ENCODE results near the gene ACTG1. TPM values are rescaled to one million over a fixed set of nuclear protein-coding genes. Genes with fewer than 3 reads are reported as not detected.

ACTG1 gene
- total and polyA plus RNA-seq, 4 donors = 1,438 to 2,547 (median 2,309) TPM

GRCh38 chr17:81483862-81484194, 28.8 kb downstream of the ACTG1 start:
- H3K27ac ChIP-seq (ENCODE audit: low read depth in 1 of 2, low read length in 2 of 2) = no peak overlapping the region
- H3K27me3 ChIP-seq (ENCODE audit: control insufficient read depth in 1 of 2, insufficient read depth in 2 of 2, low read length in 1 of 2) = peaks cover 0 to 2% of the 10 kb centered on the region in 2 donors
- DNase-seq (no peak), ATAC-seq (ENCODE audit: low FRiP score) (peak; percentile 2)
- H3K4me1 ChIP-seq (ENCODE audit: control insufficient read depth in 1 of 2, insufficient read depth in 2 of 2, low read length in 2 of 2) = no peaks in the 10 kb centered on the region
- 29 to 38% methylated on average over 23 to 32 of the region's 32 CpGs for WGBS, 2 donors
- H3K4me3 ChIP-seq (ENCODE audit: low read length in 2 of 2) = no peak overlapping the region
- H3K9me3 ChIP-seq (ENCODE audit: control insufficient read depth, low read length) = no peaks in the 10 kb centered on the region
- H3K36me3 ChIP-seq (ENCODE audit: control insufficient read depth in 1 of 2, insufficient read depth in 2 of 2, low read length in 1 of 2) = no peaks in the 10 kb centered on the region
- intact Hi-C loops (cut with DNase I) = loop anchor here (1.0 to 5.0 kb wide), 4 partner anchors 82 to 232 kb away; partner anchors contain the start of gene SLC38A10 (in 1 of the 2)

- ATAC-seq (ENCODE audit: low FRiP score) (no peak), DNase-seq (no peak)
- Histone ChIP-seq H3K9me3 (ENCODE audit: control insufficient read depth, low read length) (no peaks in the 10 kb centered on the region), H3K36me3 (ENCODE audit: control insufficient read depth in 1 of 2, insufficient read depth in 2 of 2, low read length in 1 of 2) (no peaks in the 10 kb centered on the region), H3K4me1 (ENCODE audit: control insufficient read depth in 1 of 2, insufficient read depth in 2 of 2, low read length in 2 of 2) (no peaks in the 10 kb centered on the region), H3K4me3 (ENCODE audit: low read length in 2 of 2) (no peak overlapping the region), H3K27me3 (ENCODE audit: control insufficient read depth in 1 of 2, insufficient read depth in 2 of 2, low read length in 1 of 2) (peaks cover 0 to 2% of the 10 kb centered on the region in 2 donors), H3K27ac (ENCODE audit: low read depth in 1 of 2, low read length in 2 of 2) (no peak overlapping the region)
- WGBS, 2 donors = 87 to 88% methylated on average over 29 of the region's 29 CpGs
- intact Hi-C loops (cut with DNase I) = loop anchor here in 1 of 2 donors (5.0 kb wide), 2 partner anchors 81 to 231 kb away; no protein-coding TSS in a partner anchor
These were observed 29.3 kb downstream of the ACTG1 start for GRCh38 chr17:81483085-81483861.

GRCh38 chr17:81482673-81483072, 29.9 kb downstream of the ACTG1 start:
- Histone ChIP-seq H3K9me3 (ENCODE audit: control insufficient read depth, low read length) (no peaks in the 10 kb centered on the region), H3K27ac (ENCODE audit: low read depth in 1 of 2, low read length in 2 of 2) (no peak overlapping the region), H3K4me3 (ENCODE audit: low read length in 2 of 2) (no peak overlapping the region), H3K36me3 (ENCODE audit: control insufficient read depth in 1 of 2, insufficient read depth in 2 of 2, low read length in 1 of 2) (no peaks in the 10 kb centered on the region), H3K4me1 (ENCODE audit: control insufficient read depth in 1 of 2, insufficient read depth in 2 of 2, low read length in 2 of 2) (no peaks in the 10 kb centered on the region), H3K27me3 (ENCODE audit: control insufficient read depth in 1 of 2, insufficient read depth in 2 of 2, low read length in 1 of 2) (no peaks in the 10 kb centered on the region)
- ATAC-seq (ENCODE audit: low FRiP score) = no peak
- WGBS, 2 donors = 93 to 94% methylated on average over 10 to 11 of the region's 11 CpGs
- DNase-seq = no peak
- intact Hi-C loops (cut with DNase I) = loop anchor here in 1 of 2 donors (5.0 kb wide), 2 partner anchors 80 to 230 kb away; no protein-coding TSS in a partner anchor

- H3K4me3 ChIP-seq (ENCODE audit: low read length in 2 of 2) = peak overlapping the region in 1 of 2 donors; percentile 22
- WGBS, 2 donors = 79% methylated on average over 18 of the region's 18 CpGs
- no peaks in the 10 kb centered on the region for H3K36me3 ChIP-seq (ENCODE audit: control insufficient read depth in 1 of 2, insufficient read depth in 2 of 2, low read length in 1 of 2)
- DNase-seq (no peak), ATAC-seq (ENCODE audit: low FRiP score) (no peak)
- H3K27ac ChIP-seq (ENCODE audit: low read depth in 1 of 2, low read length in 2 of 2) = no peak overlapping the region
- intact Hi-C loops (cut with DNase I) = loop anchor here (2.0 to 5.0 kb wide), 4 partner anchors 53 to 230 kb away; partner anchors contain the start of gene BAHCC1 (in 1 of the 2)
- H3K4me1 ChIP-seq (ENCODE audit: control insufficient read depth in 1 of 2, insufficient read depth in 2 of 2, low read length in 2 of 2) = no peaks in the 10 kb centered on the region
- H3K27me3 ChIP-seq (ENCODE audit: control insufficient read depth in 1 of 2, insufficient read depth in 2 of 2, low read length in 1 of 2) = no peaks in the 10 kb centered on the region
- no peaks in the 10 kb centered on the region for H3K9me3 ChIP-seq (ENCODE audit: control insufficient read depth, low read length)
These were observed 30.6 kb downstream of the ACTG1 start for GRCh38 chr17:81481815-81482505.

- no peaks in the 10 kb centered on the region for H3K27me3 ChIP-seq (ENCODE audit: control insufficient read depth in 1 of 2, insufficient read depth in 2 of 2, low read length in 1 of 2)
- H3K27ac ChIP-seq (ENCODE audit: low read depth in 1 of 2, low read length in 2 of 2) = no peak overlapping the region
- H3K36me3 ChIP-seq (ENCODE audit: control insufficient read depth in 1 of 2, insufficient read depth in 2 of 2, low read length in 1 of 2) = no peaks in the 10 kb centered on the region
- intact Hi-C loops (cut with DNase I) = loop anchor here (2.0 to 5.0 kb wide), 4 partner anchors 52 to 229 kb away; partner anchors contain the start of gene BAHCC1 (in 1 of the 2)
- ATAC-seq (ENCODE audit: low FRiP score) = peak; percentile 77
- WGBS, 2 donors = 5 to 6% methylated on average over 65 to 94 of the region's 94 CpGs
- no peaks in the 10 kb centered on the region for H3K9me3 ChIP-seq (ENCODE audit: control insufficient read depth, low read length)
- peak; percentile 82 to 89 for DNase-seq
- peak overlapping the region; percentile 4 to 22 for H3K4me3 ChIP-seq (ENCODE audit: low read length in 2 of 2)
- no peaks in the 10 kb centered on the region for H3K4me1 ChIP-seq (ENCODE audit: control insufficient read depth in 1 of 2, insufficient read depth in 2 of 2, low read length in 2 of 2)
These were observed 31.4 kb downstream of the ACTG1 start for GRCh38 chr17:81481073-81481799.

GRCh38 chr17:81480140-81481072, 32.2 kb downstream of the ACTG1 start:
- no peaks in the 10 kb centered on the region for H3K36me3 ChIP-seq (ENCODE audit: control insufficient read depth in 1 of 2, insufficient read depth in 2 of 2, low read length in 1 of 2)
- WGBS, 2 donors = 51 to 52% methylated on average over 21 of the region's 21 CpGs
- no peaks in the 10 kb centered on the region for H3K27me3 ChIP-seq (ENCODE audit: control insufficient read depth in 1 of 2, insufficient read depth in 2 of 2, low read length in 1 of 2)
- intact Hi-C loops (cut with DNase I) = loop anchor here (2.0 to 5.0 kb wide), 4 partner anchors 52 to 228 kb away; partner anchors contain the start of gene BAHCC1 (in 1 of the 2)
- DNase-seq (peak in 1 of 2 donors; percentile 70), ATAC-seq (ENCODE audit: low FRiP score) (no peak)
- H3K4me1 ChIP-seq (ENCODE audit: control insufficient read depth in 1 of 2, insufficient read depth in 2 of 2, low read length in 2 of 2) = no peaks in the 10 kb centered on the region
- H3K9me3 ChIP-seq (ENCODE audit: control insufficient read depth, low read length) = no peaks in the 10 kb centered on the region
- no peak overlapping the region for H3K27ac ChIP-seq (ENCODE audit: low read depth in 1 of 2, low read length in 2 of 2)
- no peak overlapping the region for H3K4me3 ChIP-seq (ENCODE audit: low read length in 2 of 2)

- Histone ChIP-seq H3K27me3 (ENCODE audit: control insufficient read depth in 1 of 2, insufficient read depth in 2 of 2, low read length in 1 of 2) (no peaks in the 10 kb centered on the region), H3K4me1 (ENCODE audit: control insufficient read depth in 1 of 2, insufficient read depth in 2 of 2, low read length in 2 of 2) (no peaks in the 10 kb centered on the region), H3K9me3 (ENCODE audit: control insufficient read depth, low read length) (no peaks in the 10 kb centered on the region), H3K36me3 (ENCODE audit: control insufficient read depth in 1 of 2, insufficient read depth in 2 of 2, low read length in 1 of 2) (no peaks in the 10 kb centered on the region), H3K27ac (ENCODE audit: low read depth in 1 of 2, low read length in 2 of 2) (no peak overlapping the region), H3K4me3 (ENCODE audit: low read length in 2 of 2) (no peak overlapping the region)
- DNase-seq = no peak
- intact Hi-C loops (cut with DNase I) = loop anchor here (2.0 to 5.0 kb wide), 4 partner anchors 51 to 227 kb away; partner anchors contain the start of gene BAHCC1 (in 1 of the 2)
- 86 to 89% methylated on average over 20 of the region's 20 CpGs for WGBS, 2 donors
- ATAC-seq (ENCODE audit: low FRiP score) = no peak
These were observed 33.2 kb downstream of the ACTG1 start for GRCh38 chr17:81479175-81480071.

Data from aorta (tissue), 5 donors.